Stimulated activated CD8-positive, alpha-beta memory T cell treated with anti-CD3 and anti-CD28 coated beads, Interleukin-4, amount 100 ng/mL, for 4 hours (primary cell): ENCODE measurements around the gene CDH4.
"Not testable (repeated sequence)": the region's sequence is repeated elsewhere in the genome, so short reads cannot be mapped to it uniquely, and the experiment has no call there.

ENCODE experiments used
- DNase-seq, 2 donors: peaks; one replicate each; pipeline ENCODE4 v3.0.0-alpha.2; 2020; ENCODE audit warnings: low read depth in 2 of 2, low spot score in 1 of 2

Gene CDH4

DNA sequence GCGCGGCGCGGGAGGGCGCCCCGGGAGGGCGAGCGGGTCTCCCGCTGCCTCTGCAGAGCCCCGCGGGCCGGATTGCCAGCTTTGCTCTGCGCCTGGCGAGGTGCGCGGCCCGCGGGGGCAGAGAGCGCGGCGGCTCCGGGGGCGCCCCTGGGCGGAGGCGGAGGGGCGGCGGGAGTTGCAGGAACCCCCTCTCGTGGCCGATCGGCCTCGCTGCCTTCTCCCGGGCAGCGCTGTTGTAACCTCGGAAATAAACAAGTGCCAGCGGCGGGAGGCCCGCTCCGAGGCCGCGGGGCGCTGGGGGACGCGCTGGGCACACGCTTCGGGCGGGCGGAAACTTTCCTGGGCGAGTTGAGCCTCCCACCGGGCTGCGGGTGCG, 1.2 kb downstream of the CDH4 start:
- no peak for DNase-seq

DNA sequence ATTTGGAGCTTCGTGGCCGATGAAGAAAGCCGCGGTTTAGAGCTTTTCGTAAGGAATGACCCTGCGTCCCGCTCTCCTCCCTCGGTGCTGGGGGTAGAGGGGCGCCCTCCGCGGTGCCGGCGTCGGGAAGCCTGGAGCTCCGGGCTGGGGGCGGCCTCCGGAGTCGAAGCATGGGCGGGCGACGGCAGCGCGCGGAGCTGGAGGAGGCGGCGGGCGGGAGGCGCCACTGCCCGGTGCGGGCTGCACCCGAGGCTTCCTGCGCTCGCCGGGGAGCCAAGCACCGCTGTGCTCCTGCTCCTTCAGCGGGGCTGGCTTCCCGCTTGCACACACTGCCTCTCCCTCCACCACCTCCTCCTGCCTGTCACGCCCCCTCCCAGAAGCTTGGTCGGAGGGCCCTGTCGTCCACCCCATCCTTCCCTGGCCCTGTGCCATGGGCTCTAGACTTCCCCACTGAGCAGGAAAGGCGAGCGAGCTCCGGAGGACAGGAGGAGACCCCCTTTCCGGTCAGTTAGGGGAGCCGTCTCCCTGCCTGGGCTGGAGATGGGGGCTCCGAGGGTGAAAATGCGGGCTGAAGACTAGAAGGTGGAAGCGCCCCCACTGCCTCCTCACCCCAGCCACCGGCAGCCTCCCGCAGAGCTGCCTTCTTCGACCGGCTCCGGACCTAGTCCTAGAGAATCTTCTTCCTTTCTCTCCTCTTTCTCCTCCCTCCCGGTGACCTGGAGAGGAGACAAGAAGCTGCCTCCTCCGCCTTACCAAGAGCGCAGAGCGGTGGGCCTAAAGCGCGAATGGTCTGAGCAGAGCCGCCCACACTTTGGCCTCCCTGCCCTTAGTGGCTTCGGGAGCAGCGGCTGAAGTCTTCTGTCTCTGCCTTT, 1.8 kb downstream of the CDH4 start:
- no peak for DNase-seq

DNA sequence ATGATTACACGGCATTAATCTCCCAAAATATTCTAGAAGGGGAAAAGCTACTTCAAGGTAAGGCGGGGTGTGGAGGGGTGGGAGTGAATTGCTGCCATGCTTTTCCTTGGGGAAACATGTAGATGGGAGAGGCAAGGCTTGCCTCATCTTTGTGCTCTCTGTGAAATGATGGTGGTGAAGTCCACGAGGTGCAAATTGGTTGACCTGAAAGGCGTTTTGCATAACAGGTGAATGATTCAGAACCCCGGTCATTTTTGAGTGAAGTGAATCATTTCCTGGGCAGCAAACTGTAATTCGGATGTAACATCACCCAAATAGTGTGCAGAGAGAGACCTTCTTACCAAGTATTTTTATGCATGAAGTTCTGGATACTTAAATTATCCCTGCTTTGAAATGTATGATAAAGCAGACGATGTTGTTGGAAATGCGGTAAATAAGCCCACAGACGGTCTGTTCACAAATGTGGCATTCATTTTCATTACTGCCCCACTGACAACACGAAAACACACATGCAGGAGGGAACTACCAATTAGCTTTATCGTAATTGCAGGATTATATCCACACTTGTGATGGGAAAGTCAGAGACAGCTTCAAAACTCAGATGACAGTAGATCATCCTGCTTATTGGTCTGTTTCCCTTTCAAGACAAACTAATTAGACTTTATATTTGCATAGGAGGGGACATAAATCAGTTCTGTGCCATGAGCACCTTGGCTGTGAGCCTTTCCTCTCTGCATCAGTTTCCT, 3.0 kb downstream of the CDH4 start:
- no peak for DNase-seq

DNA sequence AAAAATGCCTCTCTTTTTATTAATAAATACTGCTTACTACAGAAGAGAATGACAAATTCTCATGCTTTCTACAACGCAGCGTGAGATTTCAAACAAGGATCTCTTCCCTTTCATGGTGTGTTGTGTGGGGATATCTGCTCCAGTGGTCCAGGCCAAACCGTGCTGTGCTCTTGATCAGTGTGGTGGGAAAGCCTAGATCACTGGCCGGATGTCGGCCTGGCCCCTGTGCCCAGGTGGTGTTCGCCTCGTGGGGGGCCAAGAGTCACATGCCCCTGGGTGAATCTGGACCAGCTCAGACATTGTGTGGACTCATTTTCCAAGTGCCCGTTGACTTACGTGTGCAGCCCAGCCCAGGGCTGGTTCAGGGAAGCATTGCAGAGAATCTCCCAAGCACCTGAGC, 4.3 kb downstream of the CDH4 start:
- DNase-seq: no peak

DNA sequence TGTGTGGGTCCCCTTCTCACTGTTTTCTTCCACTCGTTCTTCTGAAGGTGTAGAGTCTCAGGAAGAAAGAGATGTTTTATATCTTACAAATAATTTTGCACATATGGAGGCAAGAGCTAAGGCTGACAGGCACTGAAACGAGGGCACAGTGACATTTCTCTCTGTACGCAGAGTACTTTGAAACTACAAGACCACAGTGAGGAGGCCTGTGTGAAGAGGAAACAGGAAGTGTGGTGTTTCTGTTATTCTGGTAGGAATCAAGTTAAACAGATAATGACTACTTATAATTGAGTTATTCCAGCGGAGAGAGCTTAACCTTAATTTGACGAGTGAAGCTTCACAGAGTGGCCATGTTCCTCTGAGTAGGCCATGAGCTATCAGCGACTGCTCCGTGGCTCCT, 4.8 kb downstream of the CDH4 start:
- DNase-seq: no peak

DNA sequence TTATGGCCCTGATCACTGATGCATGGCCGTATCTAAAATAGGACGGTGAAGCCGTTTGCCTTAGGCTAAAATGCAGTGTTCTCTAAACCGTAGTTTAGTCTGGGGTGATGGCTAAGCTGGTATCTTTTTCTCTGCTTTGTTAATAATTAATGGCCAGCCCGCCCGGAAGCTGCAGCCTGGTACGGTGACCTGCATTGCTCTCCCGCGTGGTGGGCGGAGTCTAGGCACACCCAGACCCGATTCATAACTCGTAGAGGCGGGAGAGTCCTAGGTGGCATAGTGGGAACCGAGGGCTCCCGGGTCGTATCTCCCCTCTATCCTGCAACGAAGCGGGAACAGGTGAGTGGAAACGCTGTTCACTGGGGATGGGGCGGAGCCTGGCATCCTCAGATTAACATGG, 5.5 kb downstream of the CDH4 start:
- no peak for DNase-seq

DNA sequence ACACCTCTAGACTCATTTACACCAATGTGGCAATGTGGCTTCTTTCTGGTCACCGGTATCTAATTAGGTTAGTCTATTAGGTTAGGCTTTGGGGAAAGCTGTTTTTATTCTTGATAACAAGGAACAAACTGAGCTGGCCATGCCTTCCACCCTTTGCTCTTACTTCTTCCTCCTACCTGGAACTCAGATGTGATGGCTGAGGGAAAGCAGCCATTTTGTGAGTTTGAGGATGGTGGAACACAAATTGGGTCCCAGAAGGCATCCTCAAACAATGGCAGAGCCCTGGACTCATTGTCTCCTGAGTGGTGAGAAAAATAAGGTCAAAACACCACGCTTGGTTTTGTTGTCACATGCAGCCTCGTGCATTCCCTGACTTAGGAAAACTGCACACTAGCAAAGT, 7.7 kb downstream of the CDH4 start:
- no peak for DNase-seq

DNA sequence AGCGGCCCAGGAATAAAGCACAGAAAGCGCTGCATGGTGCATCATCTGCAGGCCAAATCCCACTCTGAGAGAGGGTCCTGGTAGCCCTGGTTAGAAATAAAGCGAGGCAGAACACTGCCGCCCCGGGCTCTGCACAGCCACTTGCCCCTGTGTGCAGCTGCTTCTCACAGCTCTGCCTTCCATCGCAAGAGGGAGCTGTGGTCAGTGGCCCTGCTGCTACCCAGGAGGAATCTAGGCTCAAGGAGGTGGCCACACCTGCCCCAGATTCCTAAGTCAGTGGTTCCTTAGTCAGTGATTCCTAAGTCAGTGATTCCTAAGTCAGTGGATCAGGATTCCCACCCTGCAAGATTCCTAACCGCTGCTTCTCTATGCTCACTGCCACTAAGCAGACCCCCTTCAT, 8.8 kb downstream of the CDH4 start:
- no peak for DNase-seq

DNA sequence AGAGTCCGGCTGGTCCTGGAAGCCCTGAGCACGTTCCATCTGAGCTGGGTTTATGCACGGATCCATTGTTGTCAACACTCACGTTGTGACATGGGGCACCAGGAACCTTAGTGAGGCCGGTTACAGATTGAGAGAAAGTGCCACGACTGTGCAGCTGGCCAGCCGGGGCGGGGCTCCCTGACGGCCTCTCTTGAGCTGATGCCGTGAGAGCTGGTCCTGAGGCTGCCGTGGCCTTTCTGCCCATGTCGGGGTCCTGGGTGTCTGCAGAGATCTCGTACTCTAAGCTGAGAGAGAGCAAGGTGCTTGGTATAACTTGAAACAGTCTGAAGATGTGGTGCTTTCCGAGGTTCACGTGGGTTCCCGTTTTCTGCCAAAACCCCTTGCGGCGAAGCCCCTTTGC, 10.0 kb downstream of the CDH4 start:
- DNase-seq: no peak

DNA sequence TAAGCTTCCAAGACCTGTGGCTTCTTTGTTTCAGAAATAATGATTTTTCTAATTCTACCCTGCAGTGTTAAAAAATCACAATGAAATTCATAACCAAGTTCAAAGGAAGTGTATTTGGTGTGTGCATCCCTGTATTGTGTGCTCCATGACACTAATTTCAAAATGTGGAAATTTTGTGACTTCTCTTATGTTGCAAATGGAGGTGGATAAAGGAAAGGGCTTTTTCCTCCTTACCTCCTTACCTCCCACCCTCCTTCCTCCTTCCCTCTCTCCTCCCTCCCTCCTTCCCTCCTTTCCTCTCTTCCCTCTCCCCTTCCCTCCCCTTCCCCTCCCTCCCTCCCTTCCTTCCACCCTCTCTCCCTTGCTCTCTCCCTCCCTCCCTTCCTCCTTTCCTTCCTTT, 10.5 kb downstream of the CDH4 start:
- DNase-seq: no peak

DNA sequence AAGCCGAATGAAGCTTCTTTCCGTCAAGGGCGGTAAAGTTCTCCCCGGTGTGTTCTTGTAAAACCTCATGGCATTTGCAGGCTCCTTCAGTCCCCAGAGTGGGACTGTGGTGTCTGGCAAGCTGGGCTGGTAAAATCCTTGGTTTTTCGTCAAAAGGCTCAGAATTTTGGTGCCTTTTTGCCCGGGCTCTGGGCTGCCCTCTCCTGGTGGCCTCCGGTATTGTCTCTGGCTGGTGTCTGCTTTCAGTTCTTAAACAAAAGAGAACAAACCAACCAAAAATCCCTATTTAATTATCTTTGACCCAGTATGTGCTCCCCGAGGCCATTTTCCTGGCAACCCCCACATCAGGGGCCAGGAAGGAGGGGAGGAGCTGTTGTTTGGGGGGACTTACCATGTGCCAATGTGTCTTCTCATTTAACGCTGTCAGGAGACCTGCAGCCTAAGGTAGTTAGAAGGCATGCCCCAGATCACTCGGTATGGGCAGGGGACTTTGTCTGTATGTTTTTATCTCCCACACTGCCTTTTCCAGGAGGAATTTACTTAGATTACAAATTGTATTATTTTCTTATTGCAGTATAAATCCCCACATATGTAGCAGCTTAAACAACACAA, 11.1 kb downstream of the CDH4 start:
- DNase-seq: peak in 1 of 2 donors; percentile 9

DNA sequence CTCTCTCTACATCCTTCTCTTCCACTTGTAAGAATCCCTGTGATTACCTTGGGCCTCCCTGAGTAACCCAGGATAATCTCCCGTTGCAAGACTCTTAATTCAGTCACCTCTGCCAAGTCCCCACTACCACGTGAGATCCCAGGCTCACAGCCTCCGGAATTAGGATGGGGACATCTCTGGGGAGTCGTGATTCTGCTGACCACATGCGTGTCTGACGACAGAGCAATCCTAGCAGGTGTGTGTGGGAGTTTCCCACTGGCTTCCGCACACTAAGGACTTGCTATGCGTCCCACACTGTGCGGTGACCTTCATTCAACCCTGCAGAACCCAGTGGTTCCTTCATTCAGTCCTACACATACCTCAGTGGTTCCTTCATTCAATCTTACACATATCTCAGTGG, 11.9 kb downstream of the CDH4 start:
- no peak for DNase-seq

DNA sequence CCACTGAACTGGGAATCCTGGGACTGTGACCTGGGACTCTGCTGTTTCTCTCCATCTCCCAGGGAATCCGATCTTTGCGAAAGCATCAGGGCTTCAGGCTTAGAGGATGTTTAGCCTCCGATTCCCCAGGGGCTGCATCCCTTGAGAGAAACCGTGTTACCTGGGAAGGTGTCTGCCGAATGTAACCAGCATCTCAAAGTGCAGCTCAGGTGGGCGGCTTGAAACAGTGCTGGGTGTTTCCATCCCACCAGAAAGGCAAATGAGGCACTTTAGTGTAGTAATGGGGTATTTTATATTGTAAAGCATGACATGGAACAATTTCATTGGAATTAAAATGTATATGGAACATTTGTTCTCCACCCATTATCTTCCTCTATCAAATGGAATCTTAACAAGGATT, 15.2 kb downstream of the CDH4 start:
- no peak for DNase-seq

DNA sequence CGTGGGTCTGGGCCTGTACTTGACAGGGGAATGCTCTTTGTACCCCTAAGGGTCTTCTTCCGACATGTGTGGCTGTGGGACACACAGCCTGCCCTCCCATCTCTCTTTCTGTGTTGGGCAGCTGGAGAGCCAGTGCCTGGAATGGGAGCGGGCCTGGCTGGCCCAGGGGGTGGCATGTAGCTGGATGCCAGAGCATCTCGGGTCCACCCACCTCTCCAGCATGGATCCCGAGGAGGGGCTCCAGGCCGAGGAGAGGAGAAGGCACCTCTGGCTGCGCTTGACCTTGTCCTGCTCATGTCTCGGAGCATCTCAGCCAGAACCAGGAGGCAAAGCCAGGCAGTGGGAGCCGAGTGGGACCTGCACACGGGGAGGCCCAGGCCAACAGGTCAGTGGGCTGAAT, 16.0 kb downstream of the CDH4 start:
- no peak for DNase-seq

DNA sequence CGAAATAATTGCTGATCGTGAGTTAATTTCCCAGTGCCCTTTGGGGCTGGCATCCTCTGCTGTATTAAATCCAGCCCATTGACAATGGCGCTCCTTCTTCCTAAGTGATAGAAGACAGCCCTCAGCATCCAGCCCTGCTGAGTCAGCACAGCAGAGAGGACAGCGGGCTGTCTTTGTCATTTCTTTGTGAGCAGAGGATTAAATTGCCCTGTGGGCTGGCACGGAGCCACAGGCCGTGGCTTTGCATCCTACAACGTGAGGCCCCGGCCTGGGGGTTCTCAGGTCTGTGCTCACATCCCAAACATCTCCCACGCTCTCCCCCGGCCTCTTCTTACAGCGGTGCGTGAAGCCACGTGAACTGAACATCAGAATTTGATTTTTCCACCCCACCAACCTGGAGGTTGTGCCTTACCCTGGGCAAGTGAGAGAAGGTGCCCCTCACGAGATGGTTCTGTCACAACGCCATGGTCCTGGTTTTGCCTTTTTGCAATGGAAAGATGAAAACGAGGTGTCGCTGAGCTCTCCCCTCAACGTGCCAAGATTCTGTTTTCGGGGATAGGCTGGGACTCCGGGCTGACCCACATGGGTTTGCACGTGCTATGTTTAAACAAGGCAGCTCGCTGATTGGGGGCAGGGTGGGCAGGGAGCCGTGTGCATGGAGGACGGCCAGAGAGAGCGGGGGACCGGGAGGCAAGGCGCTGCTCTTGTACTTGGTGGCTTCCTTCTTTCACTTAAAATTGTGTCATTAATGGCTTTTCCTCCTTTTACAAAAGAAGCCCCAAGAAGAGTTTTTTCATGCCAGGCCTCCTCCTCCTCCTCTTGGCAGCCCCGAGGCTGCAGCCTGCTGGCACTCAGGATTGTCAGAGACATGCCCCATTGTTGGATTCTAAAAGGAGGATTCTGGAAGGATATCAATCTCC, 19.5 kb downstream of the CDH4 start:
- no peak for DNase-seq

DNA sequence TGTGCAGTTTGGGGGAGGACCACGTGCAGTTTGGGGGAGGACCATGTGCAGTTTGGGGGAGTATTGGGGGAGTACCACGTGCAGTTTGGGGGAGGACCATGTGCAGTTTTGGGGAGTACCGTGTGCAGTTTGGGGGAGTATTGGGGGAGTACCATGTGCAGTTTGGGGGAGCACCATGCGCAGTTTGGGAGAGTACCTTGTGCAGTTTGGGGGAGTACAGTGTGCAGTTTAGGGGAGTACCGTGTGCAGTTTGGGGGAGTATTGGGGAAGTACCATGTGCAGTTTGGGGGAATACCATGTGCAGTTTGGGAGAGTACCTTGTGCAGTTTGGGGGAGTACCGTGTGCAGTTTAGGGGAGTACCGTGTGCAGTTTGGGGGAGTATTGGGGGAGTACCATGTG, 21.0 kb downstream of the CDH4 start:
- DNase-seq: not testable (repeated sequence)

DNA sequence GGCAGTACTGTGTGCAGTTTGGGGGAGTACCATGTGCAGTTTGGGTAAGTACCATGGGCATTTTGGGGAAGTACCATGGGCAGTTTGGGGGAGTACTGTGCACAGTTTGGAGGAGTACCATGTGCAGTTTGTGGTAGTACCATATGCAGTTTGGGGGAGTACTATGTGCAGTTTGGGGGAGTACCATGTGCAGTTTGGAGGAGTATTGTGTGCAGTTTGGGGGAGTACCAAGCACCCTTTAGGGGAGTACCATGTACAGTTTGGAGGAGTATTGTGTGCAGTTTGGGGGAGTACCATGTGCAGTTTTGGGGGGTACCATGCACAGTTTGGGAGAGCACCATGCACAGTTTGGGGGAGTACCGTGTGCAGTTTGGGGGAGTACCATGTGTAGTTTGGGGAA, 21.6 kb downstream of the CDH4 start:
- DNase-seq: not testable (repeated sequence)

DNA sequence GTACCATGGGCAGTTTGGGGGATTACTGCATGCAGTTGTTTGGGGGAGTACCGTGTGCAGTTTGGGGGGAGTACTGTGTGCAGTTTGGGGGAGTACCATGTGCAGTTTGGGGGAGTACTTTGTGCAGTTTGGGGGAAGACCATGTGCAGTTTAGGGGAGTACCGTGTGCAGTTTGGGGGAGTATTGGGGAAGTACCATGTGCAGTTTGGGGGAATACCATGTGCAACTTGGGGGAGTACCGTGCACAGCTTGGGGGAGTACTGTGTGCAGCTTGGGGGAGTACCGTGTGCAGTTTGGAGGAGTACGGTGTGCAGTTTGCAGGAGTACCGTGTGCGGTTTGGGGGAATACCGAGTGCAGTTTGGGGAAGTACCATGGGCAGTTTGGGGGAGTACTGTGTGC, 22.3 kb downstream of the CDH4 start:
- DNase-seq: no peak

DNA sequence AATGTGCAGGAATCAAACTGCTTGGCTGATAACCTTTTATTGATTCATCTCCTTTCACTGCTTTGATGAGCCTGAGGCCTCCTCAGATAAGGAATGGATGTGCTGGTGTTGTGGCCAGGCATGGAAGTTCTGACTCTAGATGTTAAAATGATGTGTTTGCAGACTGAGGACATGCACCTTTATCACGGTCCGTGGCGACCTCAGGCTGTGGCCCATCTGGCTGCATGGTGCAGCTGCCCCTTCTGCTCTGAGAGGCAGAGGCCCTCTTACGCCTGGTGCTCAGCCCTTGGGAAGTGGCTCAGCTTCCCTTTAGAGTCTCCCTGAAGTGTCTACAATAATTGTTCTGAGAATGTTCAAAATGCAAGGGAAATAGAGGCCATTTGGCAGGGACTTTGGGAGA, 26.2 kb downstream of the CDH4 start:
- DNase-seq: no peak

DNA sequence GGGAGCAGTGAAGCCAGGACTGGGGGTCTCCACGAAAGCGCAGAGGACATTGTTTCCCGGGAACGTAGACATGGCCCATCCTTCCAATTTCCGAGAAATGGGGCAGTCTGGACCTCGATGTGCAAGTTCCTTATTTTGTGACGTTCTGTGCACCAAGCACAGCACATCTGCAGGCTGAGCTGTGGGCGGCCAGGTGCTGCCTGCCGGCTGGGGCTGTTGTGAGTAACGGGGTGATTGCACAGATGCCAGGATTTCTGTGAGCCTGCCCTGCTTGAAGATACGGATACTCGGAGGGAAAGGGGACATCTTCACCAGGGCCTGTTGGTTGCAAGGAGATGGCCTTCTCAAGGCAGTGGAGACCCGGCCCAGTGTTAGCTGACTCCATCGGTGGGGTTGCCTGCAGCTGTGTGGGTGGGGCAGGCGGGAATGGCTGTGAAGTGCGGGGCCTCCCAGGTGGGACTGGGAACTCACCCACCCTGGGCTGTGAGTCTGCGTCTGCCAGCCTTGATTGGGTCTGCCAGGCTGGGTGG, 27.6 kb downstream of the CDH4 start:
- DNase-seq: no peak
